ENCODE data around the gene CHRM4. TPM values are rescaled to one million over a fixed set of nuclear protein-coding genes. Genes with fewer than 3 reads are reported as not detected.

Gene CHRM4
- total and polyA plus RNA-seq, 2 of the 13 experiments (the other 11 are each of a cell fraction or from before 2014, with no cell fraction given), result 0.13 to 0.21 TPM

- TF ChIP-seq ZNF678 (CRISPR knock-in tag; IDR thresholded peaks at IDR 0.05) (peak; percentile 94; the same call in 1 of the 2 replicates), ZNF549 (CRISPR knock-in tag; IDR thresholded peaks at IDR 0.05) (peak; percentile 90), ZEB1 (IDR thresholded peaks at IDR 0.05; ENCODE audit: insufficient replicate concordance, low read depth) (no peak), ZNF570 (CRISPR knock-in tag; IDR thresholded peaks at IDR 0.05; ENCODE audit: borderline replicate concordance) (no peak), ZIK1 (CRISPR knock-in tag; IDR thresholded peaks at IDR 0.05; ENCODE audit: borderline replicate concordance, low read depth) (peak; percentile 95; the same call in 1 of the 2 replicates), MYPOP (CRISPR knock-in tag; IDR thresholded peaks at IDR 0.05) (peak; percentile 96), MXI1 (IDR thresholded peaks at IDR 0.05; ENCODE audit: borderline replicate concordance, low read depth, low read length) (peak; percentile 96; the same call in 2 of the 3 replicates), THYN1 (CRISPR knock-in tag; IDR thresholded peaks at IDR 0.05; ENCODE audit: borderline replicate concordance, low read depth) (no peak), FOXM1 (CRISPR knock-in tag; IDR thresholded peaks at IDR 0.05) (peak; percentile 91), ZFP62 (CRISPR knock-in tag; IDR thresholded peaks at IDR 0.05) (no peak), ZKSCAN5 (CRISPR knock-in tag; IDR thresholded peaks at IDR 0.05) (0 out of 2 replicates have a peak, but pooled peaks have one; percentile 56), CEBPB (IDR thresholded peaks at IDR 0.05; ENCODE audit: borderline replicate concordance, low read depth, low read length) (no peak), ZBTB34 (CRISPR knock-in tag; IDR thresholded peaks at IDR 0.05) (no peak; the same call in 1 of the 2 replicates), EHMT2 (IDR thresholded peaks at IDR 0.05; ENCODE audit: borderline replicate concordance, low read depth, low read length) (peak; percentile 50; the same call in 1 of the 2 replicates), PAX8 (CRISPR knock-in tag; IDR thresholded peaks at IDR 0.05; ENCODE audit: borderline replicate concordance) (peak; percentile 77; the same call in 1 of the 2 replicates), CENPT (CRISPR knock-in tag; IDR thresholded peaks at IDR 0.05; ENCODE audit: low read depth) (peak; percentile 90), ETV5 (CRISPR knock-in tag; IDR thresholded peaks at IDR 0.05; ENCODE audit: borderline replicate concordance) (peak; percentile 77; the same call in 1 of the 2 replicates), ZNF766 (CRISPR knock-in tag; IDR thresholded peaks at IDR 0.05; ENCODE audit: borderline replicate concordance) (peak; percentile 98), MYNN (CRISPR knock-in tag; IDR thresholded peaks at IDR 0.05; ENCODE audit: low read depth) (peak; percentile 87; the same call in 1 of the 2 replicates)
- TF ChIP-seq, protein P1, sequence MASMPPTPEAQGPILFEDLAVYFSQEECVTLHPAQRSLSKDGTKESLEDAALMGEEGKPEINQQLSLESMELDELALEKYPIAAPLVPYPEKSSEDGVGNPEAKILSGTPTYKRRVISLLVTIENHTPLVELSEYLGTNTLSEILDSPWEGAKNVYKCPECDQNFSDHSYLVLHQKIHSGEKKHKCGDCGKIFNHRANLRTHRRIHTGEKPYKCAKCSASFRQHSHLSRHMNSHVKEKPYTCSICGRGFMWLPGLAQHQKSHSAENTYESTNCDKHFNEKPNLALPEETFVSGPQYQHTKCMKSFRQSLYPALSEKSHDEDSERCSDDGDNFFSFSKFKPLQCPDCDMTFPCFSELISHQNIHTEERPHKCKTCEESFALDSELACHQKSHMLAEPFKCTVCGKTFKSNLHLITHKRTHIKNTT (CRISPR knock-in tag; IDR thresholded peaks at IDR 0.05), result no peak
- TF ChIP-seq, protein P2, sequence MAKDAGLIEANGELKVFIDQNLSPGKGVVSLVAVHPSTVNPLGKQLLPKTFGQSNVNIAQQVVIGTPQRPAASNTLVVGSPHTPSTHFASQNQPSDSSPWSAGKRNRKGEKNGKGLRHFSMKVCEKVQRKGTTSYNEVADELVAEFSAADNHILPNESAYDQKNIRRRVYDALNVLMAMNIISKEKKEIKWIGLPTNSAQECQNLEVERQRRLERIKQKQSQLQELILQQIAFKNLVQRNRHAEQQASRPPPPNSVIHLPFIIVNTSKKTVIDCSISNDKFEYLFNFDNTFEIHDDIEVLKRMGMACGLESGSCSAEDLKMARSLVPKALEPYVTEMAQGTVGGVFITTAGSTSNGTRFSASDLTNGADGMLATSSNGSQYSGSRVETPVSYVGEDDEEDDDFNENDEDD (CRISPR knock-in tag; IDR thresholded peaks at IDR 0.05; ENCODE audit: borderline replicate concordance), result peak; percentile 63; the same call in 1 of the 2 replicates
- TF ChIP-seq, protein P3, sequence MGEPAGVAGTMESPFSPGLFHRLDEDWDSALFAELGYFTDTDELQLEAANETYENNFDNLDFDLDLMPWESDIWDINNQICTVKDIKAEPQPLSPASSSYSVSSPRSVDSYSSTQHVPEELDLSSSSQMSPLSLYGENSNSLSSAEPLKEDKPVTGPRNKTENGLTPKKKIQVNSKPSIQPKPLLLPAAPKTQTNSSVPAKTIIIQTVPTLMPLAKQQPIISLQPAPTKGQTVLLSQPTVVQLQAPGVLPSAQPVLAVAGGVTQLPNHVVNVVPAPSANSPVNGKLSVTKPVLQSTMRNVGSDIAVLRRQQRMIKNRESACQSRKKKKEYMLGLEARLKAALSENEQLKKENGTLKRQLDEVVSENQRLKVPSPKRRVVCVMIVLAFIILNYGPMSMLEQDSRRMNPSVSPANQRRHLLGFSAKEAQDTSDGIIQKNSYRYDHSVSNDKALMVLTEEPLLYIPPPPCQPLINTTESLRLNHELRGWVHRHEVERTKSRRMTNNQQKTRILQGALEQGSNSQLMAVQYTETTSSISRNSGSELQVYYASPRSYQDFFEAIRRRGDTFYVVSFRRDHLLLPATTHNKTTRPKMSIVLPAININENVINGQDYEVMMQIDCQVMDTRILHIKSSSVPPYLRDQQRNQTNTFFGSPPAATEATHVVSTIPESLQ (CRISPR knock-in tag; conservative IDR thresholded peaks at IDR 0.05), result peak; percentile 97; the same call in 1 of the 2 replicates
These were observed 1.1 kb upstream of the CHRM4 start (continued) for GRCh38 chr11:46392421-46393230.
